HEK293 (cell line): ENCODE data around the gene HOXB7.

Source experiments
- CTCF ChIA-PET: fragments of 350-600 bp; formaldehyde crosslinking; extraction: SDS; loops from one replicate; lab custom pipeline; 2021; ENCODE audit warnings: antibody characterized with exemption; lab: Yijun Ruan, JAX
- POLR2A ChIA-PET: fragments of 300-600 bp; formaldehyde crosslinking; extraction: SDS; loops from one replicate; lab custom pipeline; 2020; ENCODE audit warnings: antibody characterized with exemption, inconsistent platforms; lab: Yijun Ruan, JAX
- H3K27ac ChIP-seq: fragments of 200-500 bp; sonication (Bioruptor generic); 2 replicates; pipeline ENCODE4 v1.5.1; 2014; ENCODE audit warnings: low read depth, low read length, control low read depth, inconsistent platforms; ENCODE audit errors: extremely low read depth
- H3K36me3 ChIP-seq, 2 experiments: fragments of 200-500 bp in 1 of 2; sonication (Bioruptor generic) in 1 of 2; 1 replicate in 1 of 2; 2 replicates in 1 of 2; pipeline ENCODE4 v1.5.1; 2014 to 2017; ENCODE audit warnings: inconsistent platforms in 2 of 2, low read length in 2 of 2; ENCODE audit not compliant: control insufficient read depth in 2 of 2, insufficient read depth in 1 of 2
- H3K4me1 ChIP-seq: fragments of 200-500 bp; sonication (Bioruptor generic); 2 replicates; pipeline ENCODE4 v1.5.1; 2014; ENCODE audit warnings: mild to moderate bottlenecking, low read length, inconsistent platforms; ENCODE audit not compliant: control insufficient read depth, insufficient read depth
- H3K4me3 ChIP-seq: 2 replicates; pipeline ENCODE4 v1.5.1; 2011; ENCODE audit warnings: low read depth, mild to moderate bottlenecking, control low read depth, low read length, moderate library complexity
- H3K9me3 ChIP-seq: fragments of 200-500 bp; sonication (Bioruptor generic); 2 replicates; pipeline ENCODE4 v1.5.1; 2014; ENCODE audit warnings: low read depth, low read length, inconsistent platforms; ENCODE audit not compliant: control insufficient read depth, insufficient read depth
- BCL11B ChIP-seq: fragments of 450-650 bp; formaldehyde crosslinking; IDR thresholded peaks from 2 replicates; pipeline ENCODE4 v1.5.1; 2016; ENCODE audit warnings: low read depth, missing biosample characterization, missing genetic modification characterization
- FEZF1 ChIP-seq: fragments of 450-650 bp; formaldehyde crosslinking; IDR thresholded peaks from 2 replicates; pipeline ENCODE4 v1.5.1; 2016; ENCODE audit warnings: missing biosample characterization, missing genetic modification characterization
- MEIS1 ChIP-seq: sonication (generic); formaldehyde crosslinking; IDR thresholded peaks from 2 replicates; pipeline ENCODE4 v1.8.1; 2022; ENCODE audit warnings: missing genetic modification reagents, mild to moderate bottlenecking, borderline replicate concordance
- MYNN ChIP-seq: fragments of 450-650 bp; formaldehyde crosslinking; IDR thresholded peaks from 2 replicates; pipeline ENCODE4 v1.5.1; 2016; ENCODE audit warnings: missing biosample characterization, missing genetic modification characterization, borderline replicate concordance
- PRDM1 ChIP-seq: fragments of 450-650 bp; formaldehyde crosslinking; IDR thresholded peaks from 2 replicates; pipeline ENCODE4; 2016; ENCODE audit warnings: missing biosample characterization, missing genetic modification characterization
- SCRT2 ChIP-seq: fragments of 450-650 bp; formaldehyde crosslinking; IDR thresholded peaks from 2 replicates; pipeline ENCODE4 v1.5.1; 2016; ENCODE audit warnings: missing biosample characterization, missing genetic modification characterization
- ZFP37 ChIP-seq: fragments of 450-650 bp; formaldehyde crosslinking; IDR thresholded peaks from 2 replicates; pipeline ENCODE4 v1.5.1; 2016; ENCODE audit warnings: missing biosample characterization, missing genetic modification characterization
- ZNF121 ChIP-seq: fragments of 450-650 bp; formaldehyde crosslinking; IDR thresholded peaks from 2 replicates; pipeline ENCODE4 v1.5.1; 2016; ENCODE audit warnings: missing biosample characterization, missing genetic modification characterization
- ZNF157 ChIP-seq: fragments of 450-650 bp; formaldehyde crosslinking; IDR thresholded peaks from 2 replicates; pipeline ENCODE4 v1.5.1; 2016; ENCODE audit warnings: missing biosample characterization, missing genetic modification characterization
- ZNF169 ChIP-seq: fragments of 450-650 bp; formaldehyde crosslinking; IDR thresholded peaks from 2 replicates; pipeline ENCODE4 v1.5.1; 2016; ENCODE audit warnings: missing biosample characterization, missing genetic modification characterization
- ZNF175 ChIP-seq: fragments of 450-650 bp; formaldehyde crosslinking; IDR thresholded peaks from 2 replicates; pipeline ENCODE4 v1.5.1; 2016; ENCODE audit warnings: missing biosample characterization, missing genetic modification characterization
- ZNF211 ChIP-seq: fragments of 450-650 bp; formaldehyde crosslinking; IDR thresholded peaks from 2 replicates; pipeline ENCODE4 v1.5.1; 2016; ENCODE audit warnings: low read depth, missing biosample characterization, missing genetic modification characterization
- ZNF214 ChIP-seq: fragments of 450-650 bp; formaldehyde crosslinking; IDR thresholded peaks from 2 replicates; pipeline ENCODE4 v1.5.1; 2017; ENCODE audit warnings: missing biosample characterization, mild to moderate bottlenecking, missing genetic modification characterization, borderline replicate concordance
- ZNF248 ChIP-seq: fragments of 450-650 bp; formaldehyde crosslinking; IDR thresholded peaks from 2 replicates; pipeline ENCODE4 v1.5.1; 2017; ENCODE audit warnings: missing biosample characterization, missing genetic modification characterization
- ZNF292 ChIP-seq: fragments of 450-650 bp; formaldehyde crosslinking; IDR thresholded peaks from 2 replicates; pipeline ENCODE4 v1.5.1; 2016; ENCODE audit warnings: low read depth, missing biosample characterization, missing genetic modification characterization, borderline replicate concordance
- ZNF302 ChIP-seq: fragments of 450-650 bp; formaldehyde crosslinking; IDR thresholded peaks from 2 replicates; pipeline ENCODE4 v1.5.1; 2016; ENCODE audit warnings: missing biosample characterization, missing genetic modification characterization, low read depth
- ZNF350 ChIP-seq: fragments of 450-650 bp; formaldehyde crosslinking; IDR thresholded peaks from 2 replicates; pipeline ENCODE4 v1.5.0; 2017; ENCODE audit warnings: missing biosample characterization, mild to moderate bottlenecking, missing genetic modification characterization
- ZNF416 ChIP-seq: fragments of 450-650 bp; formaldehyde crosslinking; IDR thresholded peaks from 2 replicates; pipeline ENCODE4 v1.5.1; 2016; ENCODE audit warnings: missing biosample characterization, missing genetic modification characterization
- ZNF501 ChIP-seq: fragments of 450-650 bp; formaldehyde crosslinking; IDR thresholded peaks from 2 replicates; pipeline ENCODE4 v1.5.1; 2016; ENCODE audit warnings: missing biosample characterization, missing genetic modification characterization
- ZNF548 ChIP-seq: fragments of 450-650 bp; formaldehyde crosslinking; IDR thresholded peaks from 2 replicates; pipeline ENCODE4 v1.5.1; 2016; ENCODE audit warnings: missing biosample characterization, missing genetic modification characterization
- ZNF558 ChIP-seq: fragments of 450-650 bp; formaldehyde crosslinking; IDR thresholded peaks from 2 replicates; pipeline ENCODE4 v1.5.1; 2016; ENCODE audit warnings: missing biosample characterization, missing genetic modification characterization
- ZNF571 ChIP-seq: fragments of 450-650 bp; formaldehyde crosslinking; IDR thresholded peaks from 2 replicates; pipeline ENCODE4 v1.5.0; 2017; ENCODE audit warnings: missing biosample characterization, missing genetic modification characterization
- ZNF623 ChIP-seq: fragments of 450-650 bp; formaldehyde crosslinking; IDR thresholded peaks from 2 replicates; pipeline ENCODE4 v1.5.1; 2016; ENCODE audit warnings: missing biosample characterization, missing genetic modification characterization
- ZNF654 ChIP-seq: fragments of 450-650 bp; formaldehyde crosslinking; IDR thresholded peaks from 2 replicates; pipeline ENCODE4 v1.5.1; 2016; ENCODE audit warnings: low read depth, missing biosample characterization, missing genetic modification characterization
- ZNF658 ChIP-seq: fragments of 450-650 bp; formaldehyde crosslinking; IDR thresholded peaks from 2 replicates; pipeline ENCODE4; 2016; ENCODE audit warnings: missing biosample characterization, missing genetic modification characterization
- ZNF660 ChIP-seq: fragments of 450-650 bp; IDR thresholded peaks from 2 replicates; pipeline ENCODE4 v1.5.1; 2018; ENCODE audit warnings: missing biosample characterization, mild to moderate bottlenecking, missing genetic modification characterization
- ZNF791 ChIP-seq: fragments of 450-650 bp; formaldehyde crosslinking; IDR thresholded peaks from 2 replicates; pipeline ENCODE4 v1.5.1; 2016; ENCODE audit warnings: missing biosample characterization, missing genetic modification characterization
- ZNF792 ChIP-seq: fragments of 450-650 bp; formaldehyde crosslinking; IDR thresholded peaks from 2 replicates; pipeline ENCODE4 v1.5.1; 2016; ENCODE audit warnings: missing biosample characterization, missing genetic modification characterization
- TF ChIP-seq, protein P1 (sequence below): fragments of 450-650 bp; formaldehyde crosslinking; IDR thresholded peaks from 2 replicates; pipeline ENCODE4 v1.5.1; 2016; ENCODE audit warnings: missing biosample characterization, missing genetic modification characterization, borderline replicate concordance
- TF ChIP-seq, protein P2 (sequence below): fragments of 450-650 bp; formaldehyde crosslinking; IDR thresholded peaks from 2 replicates; pipeline ENCODE4 v1.5.1; 2017; ENCODE audit warnings: missing biosample characterization, missing genetic modification characterization
- TF ChIP-seq, protein P3 (sequence below): fragments of 450-650 bp; formaldehyde crosslinking; IDR thresholded peaks from 2 replicates; pipeline ENCODE4; 2016; ENCODE audit warnings: missing biosample characterization, missing genetic modification characterization
- TF ChIP-seq, protein P4 (sequence below): sonication (generic); formaldehyde crosslinking; IDR thresholded peaks from 2 replicates; pipeline ENCODE4 v1.8.1; 2022; ENCODE audit warnings: mild to moderate bottlenecking, moderate library complexity, missing genetic modification reagents
- TF ChIP-seq, protein P5 (sequence below): fragments of 450-650 bp; formaldehyde crosslinking; IDR thresholded peaks from 2 replicates; pipeline ENCODE4 v1.5.1; 2017; ENCODE audit warnings: missing biosample characterization, missing genetic modification characterization

HOXB7 gene

DNA sequence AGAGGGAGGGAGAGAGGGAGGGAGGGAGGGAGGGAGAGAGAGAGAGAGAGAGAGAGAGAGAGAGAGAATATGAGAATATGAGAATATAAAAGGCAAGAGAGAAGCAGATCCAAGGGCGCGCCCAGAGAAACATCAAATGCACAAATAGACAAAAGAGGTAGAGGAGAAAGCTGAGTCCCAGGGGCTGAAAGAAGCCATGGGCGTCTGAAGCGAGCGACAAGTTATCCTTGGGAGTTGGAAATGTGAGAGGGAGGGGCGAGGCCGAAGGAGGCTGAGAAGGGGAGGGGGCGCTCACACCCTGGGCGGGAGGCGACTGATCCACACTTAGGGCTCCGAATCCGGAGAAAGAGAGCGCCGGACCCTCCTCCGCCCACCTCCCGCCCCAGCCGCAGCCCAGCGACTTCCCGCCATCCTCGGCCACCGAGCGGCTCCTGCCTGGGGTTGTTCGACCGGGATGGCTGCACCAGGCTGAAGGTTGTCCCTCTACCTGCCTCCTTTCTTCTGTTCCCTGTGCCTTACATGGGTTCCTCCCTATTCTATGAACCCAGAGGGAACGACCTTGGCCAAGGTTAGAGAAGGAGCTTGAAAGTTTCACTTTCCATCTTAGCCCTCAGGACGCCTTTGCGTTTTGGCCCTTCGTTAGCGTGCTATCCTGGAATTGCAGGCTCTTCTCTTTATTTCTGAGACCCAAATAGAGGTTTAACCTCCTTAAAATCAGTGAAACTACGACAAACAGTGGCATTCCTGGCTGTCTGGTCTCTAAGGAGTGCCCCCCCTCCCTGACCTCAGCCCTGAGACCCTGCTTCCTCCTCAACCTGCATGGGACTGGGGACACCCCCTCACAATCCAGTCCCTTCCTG is 36.5 kb upstream of the HOXB7 start:
- Histone ChIP-seq H3K4me3 (peak overlapping the region; percentile 80), H3K4me1 (peaks cover 6% of the 10 kb centered on the region), H3K9me3 (no peaks in the 10 kb centered on the region), H3K36me3 (peaks cover 0 to 14% of the 10 kb centered on the region in 2 experiments; a peak in 1 of 3 replicates), H3K27ac (peak overlapping the region; percentile 93)
- ChIA-PET CTCF (interaction anchor here (0.7 to 2.2 kb wide), 6 partner anchors 11 to 467 kb away, joined by 3 to 16 read pairs (median 6); no protein-coding TSS in a partner anchor), POLR2A (interaction anchor here (0.6 to 3.1 kb wide), 5 partner anchors 11 to 359 kb away, joined by 3 to 23 read pairs (median 5); partner anchors contain the start of gene HOXB9)
- no peak for TF ChIP-seq ZNF175 (tag by site-specific recombination)
- TF ChIP-seq ZNF658 (tag by site-specific recombination), result no peak
- TF ChIP-seq MYNN (tag by site-specific recombination), result no peak
- no peak for TF ChIP-seq ZNF792 (tag by site-specific recombination)
- TF ChIP-seq, protein P1, sequence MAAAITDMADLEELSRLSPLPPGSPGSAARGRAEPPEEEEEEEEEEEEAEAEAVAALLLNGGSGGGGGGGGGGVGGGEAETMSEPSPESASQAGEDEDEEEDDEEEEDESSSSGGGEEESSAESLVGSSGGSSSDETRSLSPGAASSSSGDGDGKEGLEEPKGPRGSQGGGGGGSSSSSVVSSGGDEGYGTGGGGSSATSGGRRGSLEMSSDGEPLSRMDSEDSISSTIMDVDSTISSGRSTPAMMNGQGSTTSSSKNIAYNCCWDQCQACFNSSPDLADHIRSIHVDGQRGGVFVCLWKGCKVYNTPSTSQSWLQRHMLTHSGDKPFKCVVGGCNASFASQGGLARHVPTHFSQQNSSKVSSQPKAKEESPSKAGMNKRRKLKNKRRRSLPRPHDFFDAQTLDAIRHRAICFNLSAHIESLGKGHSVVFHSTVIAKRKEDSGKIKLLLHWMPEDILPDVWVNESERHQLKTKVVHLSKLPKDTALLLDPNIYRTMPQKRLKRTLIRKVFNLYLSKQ (tag by site-specific recombination), result no peak
- TF ChIP-seq, protein P2, sequence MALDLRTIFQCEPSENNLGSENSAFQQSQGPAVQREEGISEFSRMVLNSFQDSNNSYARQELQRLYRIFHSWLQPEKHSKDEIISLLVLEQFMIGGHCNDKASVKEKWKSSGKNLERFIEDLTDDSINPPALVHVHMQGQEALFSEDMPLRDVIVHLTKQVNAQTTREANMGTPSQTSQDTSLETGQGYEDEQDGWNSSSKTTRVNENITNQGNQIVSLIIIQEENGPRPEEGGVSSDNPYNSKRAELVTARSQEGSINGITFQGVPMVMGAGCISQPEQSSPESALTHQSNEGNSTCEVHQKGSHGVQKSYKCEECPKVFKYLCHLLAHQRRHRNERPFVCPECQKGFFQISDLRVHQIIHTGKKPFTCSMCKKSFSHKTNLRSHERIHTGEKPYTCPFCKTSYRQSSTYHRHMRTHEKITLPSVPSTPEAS (tag by site-specific recombination), result no peak
- no peak for TF ChIP-seq ZNF157 (tag by site-specific recombination)
- TF ChIP-seq ZNF121 (tag by site-specific recombination), result 0 out of 2 replicates have a peak, but pooled peaks have one; percentile 6
- TF ChIP-seq ZFP37, result no peak
- TF ChIP-seq FEZF1, result no peak
- TF ChIP-seq MEIS1 (CRISPR knock-in tag), result no peak
- TF ChIP-seq, protein P3, sequence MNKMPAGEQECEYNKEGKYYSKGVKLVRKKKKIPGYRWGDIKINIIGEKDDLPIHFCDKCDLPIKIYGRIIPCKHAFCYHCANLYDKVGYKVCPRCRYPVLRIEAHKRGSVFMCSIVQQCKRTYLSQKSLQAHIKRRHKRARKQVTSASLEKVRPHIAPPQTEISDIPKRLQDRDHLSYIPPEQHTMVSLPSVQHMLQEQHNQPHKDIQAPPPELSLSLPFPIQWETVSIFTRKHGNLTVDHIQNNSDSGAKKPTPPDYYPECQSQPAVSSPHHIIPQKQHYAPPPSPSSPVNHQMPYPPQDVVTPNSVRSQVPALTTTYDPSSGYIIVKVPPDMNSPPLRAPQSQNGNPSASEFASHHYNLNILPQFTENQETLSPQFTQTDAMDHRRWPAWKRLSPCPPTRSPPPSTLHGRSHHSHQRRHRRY (tag by site-specific recombination), result no peak
- TF ChIP-seq ZNF169 (tag by site-specific recombination), result 0 out of 2 replicates have a peak, but pooled peaks have one; percentile 52
- TF ChIP-seq, protein P4, sequence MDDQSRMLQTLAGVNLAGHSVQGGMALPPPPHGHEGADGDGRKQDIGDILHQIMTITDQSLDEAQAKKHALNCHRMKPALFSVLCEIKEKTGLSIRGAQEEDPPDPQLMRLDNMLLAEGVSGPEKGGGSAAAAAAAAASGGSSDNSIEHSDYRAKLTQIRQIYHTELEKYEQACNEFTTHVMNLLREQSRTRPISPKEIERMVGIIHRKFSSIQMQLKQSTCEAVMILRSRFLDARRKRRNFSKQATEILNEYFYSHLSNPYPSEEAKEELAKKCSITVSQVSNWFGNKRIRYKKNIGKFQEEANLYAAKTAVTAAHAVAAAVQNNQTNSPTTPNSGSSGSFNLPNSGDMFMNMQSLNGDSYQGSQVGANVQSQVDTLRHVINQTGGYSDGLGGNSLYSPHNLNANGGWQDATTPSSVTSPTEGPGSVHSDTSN (CRISPR knock-in tag), result no peak
- no peak for TF ChIP-seq ZNF791
- TF ChIP-seq BCL11B (tag by site-specific recombination), result no peak
- TF ChIP-seq ZNF660, result 0 out of 2 replicates have a peak, but pooled peaks have one; percentile 6
- TF ChIP-seq ZNF571 (tag by site-specific recombination), result no peak
- TF ChIP-seq ZNF623 (tag by site-specific recombination), result no peak
- TF ChIP-seq ZNF350, result no peak
- no peak for TF ChIP-seq ZNF558
- no peak for TF ChIP-seq ZNF416 (tag by site-specific recombination)
- TF ChIP-seq ZNF548 (tag by site-specific recombination), result no peak
- no peak for TF ChIP-seq ZNF248 (tag by site-specific recombination)
- no peak for TF ChIP-seq ZNF654 (tag by site-specific recombination)
- TF ChIP-seq, protein P5, sequence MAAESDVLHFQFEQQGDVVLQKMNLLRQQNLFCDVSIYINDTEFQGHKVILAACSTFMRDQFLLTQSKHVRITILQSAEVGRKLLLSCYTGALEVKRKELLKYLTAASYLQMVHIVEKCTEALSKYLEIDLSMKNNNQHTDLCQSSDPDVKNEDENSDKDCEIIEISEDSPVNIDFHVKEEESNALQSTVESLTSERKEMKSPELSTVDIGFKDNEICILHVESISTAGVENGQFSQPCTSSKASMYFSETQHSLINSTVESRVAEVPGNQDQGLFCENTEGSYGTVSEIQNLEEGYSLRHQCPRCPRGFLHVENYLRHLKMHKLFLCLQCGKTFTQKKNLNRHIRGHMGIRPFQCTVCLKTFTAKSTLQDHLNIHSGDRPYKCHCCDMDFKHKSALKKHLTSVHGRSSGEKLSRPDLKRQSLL (tag by site-specific recombination), result 0 out of 2 replicates have a peak, but pooled peaks have one; percentile 69
- no peak for TF ChIP-seq ZNF501 (tag by site-specific recombination)
- no peak for TF ChIP-seq ZNF214 (tag by site-specific recombination)
- TF ChIP-seq PRDM1 (tag by site-specific recombination), result no peak; the same call in 1 of the 2 replicates
- no peak for TF ChIP-seq ZNF211 (tag by site-specific recombination)
- no peak for TF ChIP-seq ZNF292
- TF ChIP-seq SCRT2 (tag by site-specific recombination), result peak; percentile 56
- no peak for TF ChIP-seq ZNF302
